HepG2 (cell line): ENCODE data around the gene BLCAP.

Experiments
- CBX5 ChIP-seq: sonication (generic); formaldehyde crosslinking; IDR thresholded peaks from 2 replicates; pipeline ENCODE4 v1.4.0; 2020; ENCODE audit warnings: missing genetic modification reagents, borderline replicate concordance
- CTCF ChIP-seq: sonication (generic); formaldehyde crosslinking; IDR thresholded peaks from 2 replicates; pipeline ENCODE4 v1.5.0; 2020; ENCODE audit warnings: mild to moderate bottlenecking, missing genetic modification reagents, moderate library complexity
- ETV6 ChIP-seq: sonication (generic); formaldehyde crosslinking; conservative IDR thresholded peaks from 2 replicates; pipeline ENCODE4 v1.4.0; 2020; ENCODE audit warnings: missing genetic modification reagents
- EZH2 ChIP-seq: conservative IDR thresholded peaks from 2 replicates; pipeline ENCODE4 v1.6.1; 2012; ENCODE audit warnings: mild to moderate bottlenecking, low read depth, low read length, moderate library complexity
- KAT7 ChIP-seq: IDR thresholded peaks from 2 replicates; pipeline ENCODE4 v1.6.1; 2018; ENCODE audit warnings: borderline replicate concordance, missing compliant biosample characterization
- NFRKB ChIP-seq: fragments of 450-650 bp; IDR thresholded peaks from 2 replicates; pipeline ENCODE4 v1.6.1; 2017
- POLR2AphosphoS5 ChIP-seq: IDR thresholded peaks from 2 replicates; pipeline ENCODE4 v1.6.1; 2012; ENCODE audit warnings: low read depth, low read length
- REST ChIP-seq, 2 experiments: IDR thresholded peaks; 2 replicates each; pipeline ENCODE4 v1.6.1; 2011 to 2012; ENCODE audit warnings: low read length in 2 of 2, borderline replicate concordance in 1 of 2, low read depth in 1 of 2, mild to moderate bottlenecking in 1 of 2, moderate library complexity in 1 of 2
- STAT6 ChIP-seq: sonication (generic); formaldehyde crosslinking; IDR thresholded peaks from 2 replicates; pipeline ENCODE4 v1.4.0; 2020; ENCODE audit warnings: missing genetic modification reagents, mild to moderate bottlenecking, borderline replicate concordance
- ZNF253 ChIP-seq: sonication (generic); formaldehyde crosslinking; IDR thresholded peaks from 2 replicates; pipeline ENCODE4 v1.8.0; 2022; ENCODE audit warnings: mild to moderate bottlenecking, missing genetic modification reagents, borderline replicate concordance
- ZNF274 ChIP-seq: sonication (generic); formaldehyde crosslinking; IDR thresholded peaks from 2 replicates; pipeline ENCODE4 v1.5.1; 2020; ENCODE audit warnings: mild to moderate bottlenecking, missing genetic modification reagents
- ZNF605 ChIP-seq: sonication (generic); formaldehyde crosslinking; IDR thresholded peaks from 2 replicates; pipeline ENCODE4 v1.8.0; 2022; ENCODE audit warnings: mild to moderate bottlenecking, missing genetic modification reagents

- TF ChIP-seq KAT7 (no peak), ETV6 (CRISPR knock-in tag) (no peak), CBX5 (CRISPR knock-in tag) (no peak), CTCF (CRISPR knock-in tag) (no peak), NFRKB (no peak), STAT6 (CRISPR knock-in tag) (no peak), EZH2 (no peak), POLR2AphosphoS5 (no peak), REST (IDR thresholded peaks at IDR 0.05; ENCODE audit: borderline replicate concordance in 1 of 2, low read depth in 1 of 2, low read length in 2 of 2) (no peak), ZNF274 (no peak), ZNF605 (CRISPR knock-in tag) (no peak), ZNF253 (CRISPR knock-in tag) (no peak)
These were observed 39.1 kb upstream of the BLCAP start for GRCh38 chr20:37566590-37567330.
